Measurements from ENCODE around the gene BCL11A. TPM values are rescaled to one million over a fixed set of nuclear protein-coding genes. Genes with fewer than 3 reads are reported as not detected.

The BCL11A gene
- total RNA-seq, 1 donor from 2014 or later: 331 TPM

DNA sequence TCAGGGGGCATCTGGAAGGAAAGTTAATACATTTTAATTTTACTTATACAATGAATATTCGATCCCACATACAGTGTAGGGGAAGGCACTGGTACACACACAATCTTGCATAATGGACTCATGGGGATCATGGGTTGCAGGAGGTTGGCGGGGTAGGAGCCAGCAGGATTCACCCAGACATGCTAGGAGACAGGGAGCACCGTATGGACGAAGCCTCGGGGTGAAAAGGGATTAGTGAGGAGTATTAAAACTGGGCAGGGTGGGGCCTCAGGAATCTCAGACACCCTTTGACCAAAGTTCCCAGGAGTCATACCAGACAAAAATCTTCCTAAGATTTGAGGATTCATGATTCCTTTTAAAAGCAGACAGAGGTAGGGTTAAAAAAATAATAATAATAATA, 140.8 kb downstream of the BCL11A start:
- CTCF ChIA-PET: interaction anchor here (0.7 to 1.4 kb wide), 2 partner anchors 33 to 138 kb away, joined by 3 to 6 read pairs; no protein-coding TSS in a partner anchor
- no peak for DNase-seq
- peak overlapping the region; percentile 90 for H3K27ac Mint-ChIP-seq
- H3K4me3 Mint-ChIP-seq: peak overlapping the region; percentile 67
- no peaks in the 10 kb centered on the region for H3K27me3 Mint-ChIP-seq
- H3K4me1 Mint-ChIP-seq: peaks cover 96% of the 10 kb centered on the region
- intact Hi-C loops (cut with micrococcal nuclease): loop anchor here (1.0 to 5.0 kb wide), 6 partner anchors 8 to 138 kb away; no protein-coding TSS in a partner anchor
- no peaks in the 10 kb centered on the region for H3K9me3 Mint-ChIP-seq
- TF ChIP-seq, protein P1, sequence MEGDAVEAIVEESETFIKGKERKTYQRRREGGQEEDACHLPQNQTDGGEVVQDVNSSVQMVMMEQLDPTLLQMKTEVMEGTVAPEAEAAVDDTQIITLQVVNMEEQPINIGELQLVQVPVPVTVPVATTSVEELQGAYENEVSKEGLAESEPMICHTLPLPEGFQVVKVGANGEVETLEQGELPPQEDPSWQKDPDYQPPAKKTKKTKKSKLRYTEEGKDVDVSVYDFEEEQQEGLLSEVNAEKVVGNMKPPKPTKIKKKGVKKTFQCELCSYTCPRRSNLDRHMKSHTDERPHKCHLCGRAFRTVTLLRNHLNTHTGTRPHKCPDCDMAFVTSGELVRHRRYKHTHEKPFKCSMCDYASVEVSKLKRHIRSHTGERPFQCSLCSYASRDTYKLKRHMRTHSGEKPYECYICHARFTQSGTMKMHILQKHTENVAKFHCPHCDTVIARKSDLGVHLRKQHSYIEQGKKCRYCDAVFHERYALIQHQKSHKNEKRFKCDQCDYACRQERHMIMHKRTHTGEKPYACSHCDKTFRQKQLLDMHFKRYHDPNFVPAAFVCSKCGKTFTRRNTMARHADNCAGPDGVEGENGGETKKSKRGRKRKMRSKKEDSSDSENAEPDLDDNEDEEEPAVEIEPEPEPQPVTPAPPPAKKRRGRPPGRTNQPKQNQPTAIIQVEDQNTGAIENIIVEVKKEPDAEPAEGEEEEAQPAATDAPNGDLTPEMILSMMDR (IDR thresholded peaks at IDR 0.05): no peak
- POLR2A ChIA-PET: interaction anchor here (0.9 to 4.4 kb wide), 8 partner anchors 9 to 138 kb away, joined by 3 to 34 read pairs (median 12); no protein-coding TSS in a partner anchor
- no peak for ATAC-seq (ENCODE audit: low read depth)
- no peaks in the 10 kb centered on the region for H3K36me3 Mint-ChIP-seq (ENCODE audit: low read depth)

GRCh38 chr2:60412027-60412426, 141.4 kb downstream of the BCL11A start:
- Mint-ChIP-seq H3K36me3 (ENCODE audit: low read depth) (no peaks in the 10 kb centered on the region), H3K4me3 (peak overlapping the region; percentile 67), H3K9me3 (no peaks in the 10 kb centered on the region), H3K4me1 (peaks cover 96% of the 10 kb centered on the region), H3K27me3 (no peaks in the 10 kb centered on the region), H3K27ac (peak overlapping the region; percentile 90)
- ChIA-PET POLR2A (interaction anchor here (0.6 to 4.4 kb wide), 8 partner anchors 12 to 141 kb away, joined by 4 to 34 read pairs (median 12); partner anchors contain the start of gene BCL11A), CTCF (no interaction called here)
- intact Hi-C loops (cut with micrococcal nuclease): loop anchor here (2.0 to 5.0 kb wide), 2 partner anchors 45 to 93 kb away; no protein-coding TSS in a partner anchor
- no peak for ATAC-seq (ENCODE audit: low read depth)
- no peak for DNase-seq
- TF ChIP-seq, protein P1 (IDR thresholded peaks at IDR 0.05): no peak

- Mint-ChIP-seq H3K4me3 (peak overlapping the region; percentile 68), H3K27ac (peak overlapping the region; percentile 90), H3K4me1 (peaks cover 96% of the 10 kb centered on the region), H3K36me3 (ENCODE audit: low read depth) (no peaks in the 10 kb centered on the region), H3K9me3 (no peaks in the 10 kb centered on the region), H3K27me3 (no peaks in the 10 kb centered on the region)
- ATAC-seq (ENCODE audit: low read depth): no peak
- no peak for DNase-seq
- CTCF ChIA-PET: no interaction called here
- POLR2A ChIA-PET: interaction anchor here (1.4 to 4.4 kb wide), 6 partner anchors 11 to 142 kb away, joined by 5 to 34 read pairs (median 18); partner anchors contain the start of gene BCL11A
- intact Hi-C loops (cut with micrococcal nuclease): loop anchor here (5.0 kb wide), 1 partner anchor 44 kb away; no protein-coding TSS in a partner anchor
- TF ChIP-seq, protein P1 (IDR thresholded peaks at IDR 0.05): no peak
Measured at GRCh38 chr2:60411295-60411694, 142.2 kb downstream of the BCL11A start.

GRCh38 chr2:60410456-60411146, 142.9 kb downstream of the BCL11A start:
- TF ChIP-seq, protein P1 (IDR thresholded peaks at IDR 0.05): no peak
- no peaks in the 10 kb centered on the region for H3K27me3 Mint-ChIP-seq
- peak overlapping the region; percentile 82 for H3K27ac Mint-ChIP-seq
- DNase-seq (no peak), ATAC-seq (ENCODE audit: low read depth) (no peak)
- intact Hi-C loops (cut with micrococcal nuclease): loop anchor here (5.0 kb wide), 1 partner anchor 43 kb away; no protein-coding TSS in a partner anchor
- POLR2A ChIA-PET: interaction anchor here (1.4 to 4.4 kb wide), 6 partner anchors 10 to 142 kb away, joined by 5 to 34 read pairs (median 16); partner anchors contain the start of gene BCL11A
- H3K36me3 Mint-ChIP-seq (ENCODE audit: low read depth): no peaks in the 10 kb centered on the region
- CTCF ChIA-PET: no interaction called here
- H3K9me3 Mint-ChIP-seq: no peaks in the 10 kb centered on the region
- peak overlapping the region; percentile 68 for H3K4me3 Mint-ChIP-seq
- H3K4me1 Mint-ChIP-seq: peaks cover 96% of the 10 kb centered on the region

- TF ChIP-seq, protein P1 (IDR thresholded peaks at IDR 0.05): no peak
- ChIA-PET CTCF (interaction anchor here (1.2 kb wide), 1 partner anchor 141 kb away, joined by 4 read pairs; no protein-coding TSS in a partner anchor), POLR2A (interaction anchor here (0.7 to 1.4 kb wide), 2 partner anchors 56 to 85 kb away, joined by 4 to 5 read pairs; no protein-coding TSS in a partner anchor)
- Mint-ChIP-seq H3K27ac (peak overlapping the region; percentile 82), H3K27me3 (no peaks in the 10 kb centered on the region), H3K4me3 (no peak overlapping the region), H3K36me3 (ENCODE audit: low read depth) (no peaks in the 10 kb centered on the region), H3K4me1 (peaks cover 93% of the 10 kb centered on the region), H3K9me3 (no peaks in the 10 kb centered on the region)
- no peak for DNase-seq
- intact Hi-C loops (cut with micrococcal nuclease): no loop called here
- ATAC-seq (ENCODE audit: low read depth): no peak
Measured at GRCh38 chr2:60409531-60409871, 144.0 kb downstream of the BCL11A start.

All from activated B cell treated with CpG ODN at 0.5 μM for 24 hours (primary cell).